Retina (tissue), 1 donor: ENCODE measurements around the gene SCUBE1.

Experiments used
- DNase-seq: peaks from one replicate; pipeline ENCODE4 v3.0.0-alpha.2; 2016

Gene SCUBE1

DNA sequence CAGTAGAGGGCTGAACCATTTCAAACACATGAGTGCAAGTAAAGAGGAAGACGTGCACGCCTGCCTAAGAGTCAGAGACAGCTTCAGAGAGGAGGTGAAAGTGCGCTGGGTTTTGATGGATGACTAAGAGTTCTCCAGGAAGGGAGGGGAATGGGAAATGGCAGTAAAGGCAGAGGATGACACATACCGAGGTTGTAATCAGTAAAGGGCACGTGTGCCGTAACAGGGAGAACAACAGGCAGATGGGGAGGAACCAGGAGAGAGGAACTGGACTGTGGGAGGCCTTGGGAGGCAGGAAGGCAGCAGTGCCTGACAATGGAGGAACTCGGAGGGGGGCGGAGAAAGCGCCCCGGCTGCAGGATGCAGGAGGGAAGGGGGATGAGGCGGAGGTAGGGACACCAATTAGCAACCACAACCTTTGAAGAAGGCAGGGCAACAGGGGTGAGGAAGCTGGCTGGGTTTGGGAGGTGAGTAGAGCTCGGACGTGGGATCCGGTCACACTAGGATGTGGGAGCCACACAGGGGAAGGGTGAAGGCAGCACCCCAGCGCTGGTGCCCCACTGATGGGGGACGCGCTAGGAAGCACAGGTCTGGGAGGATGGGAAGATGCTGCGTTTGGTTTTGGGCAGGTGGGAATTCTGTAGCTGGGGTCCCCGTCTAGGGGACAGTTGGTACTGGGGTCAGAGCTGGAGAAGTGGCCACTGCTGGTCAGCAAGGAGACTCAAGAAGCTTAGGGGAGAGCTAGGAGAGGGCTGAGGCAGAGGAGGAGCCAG, 67.4 kb downstream of the SCUBE1 start:
- no peak for DNase-seq

DNA sequence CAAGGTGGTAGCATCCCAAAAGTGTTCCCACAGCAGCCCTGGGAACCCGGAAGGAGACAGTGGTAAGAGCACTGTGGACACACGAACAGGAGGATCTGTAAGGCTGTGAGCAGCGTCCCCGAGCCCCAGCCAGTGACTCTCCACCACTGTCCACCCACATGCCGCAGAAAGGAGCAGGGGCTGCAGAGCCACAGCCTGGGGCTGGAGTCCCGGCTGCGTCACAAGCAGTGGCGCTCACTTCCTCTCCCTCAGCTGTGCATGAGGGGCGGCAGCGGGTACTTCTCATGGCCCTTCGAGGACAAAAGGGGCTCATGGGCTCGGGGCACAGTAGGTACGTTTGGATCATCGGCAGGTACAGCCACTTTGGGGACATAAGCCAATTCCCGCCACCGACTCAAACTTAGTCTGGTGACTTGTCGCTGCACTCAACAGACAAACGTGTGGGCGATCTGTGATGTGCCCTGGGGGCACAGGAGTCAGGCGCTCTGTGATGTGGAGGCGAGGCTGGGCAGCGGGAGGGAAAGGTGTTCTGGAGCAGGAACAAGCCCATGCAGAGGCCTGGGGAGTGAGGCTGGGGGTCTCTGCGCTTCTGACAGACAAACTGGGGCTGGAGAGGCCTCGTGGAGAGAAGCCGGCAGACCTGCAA, 68.5 kb downstream of the SCUBE1 start:
- DNase-seq: no peak

DNA sequence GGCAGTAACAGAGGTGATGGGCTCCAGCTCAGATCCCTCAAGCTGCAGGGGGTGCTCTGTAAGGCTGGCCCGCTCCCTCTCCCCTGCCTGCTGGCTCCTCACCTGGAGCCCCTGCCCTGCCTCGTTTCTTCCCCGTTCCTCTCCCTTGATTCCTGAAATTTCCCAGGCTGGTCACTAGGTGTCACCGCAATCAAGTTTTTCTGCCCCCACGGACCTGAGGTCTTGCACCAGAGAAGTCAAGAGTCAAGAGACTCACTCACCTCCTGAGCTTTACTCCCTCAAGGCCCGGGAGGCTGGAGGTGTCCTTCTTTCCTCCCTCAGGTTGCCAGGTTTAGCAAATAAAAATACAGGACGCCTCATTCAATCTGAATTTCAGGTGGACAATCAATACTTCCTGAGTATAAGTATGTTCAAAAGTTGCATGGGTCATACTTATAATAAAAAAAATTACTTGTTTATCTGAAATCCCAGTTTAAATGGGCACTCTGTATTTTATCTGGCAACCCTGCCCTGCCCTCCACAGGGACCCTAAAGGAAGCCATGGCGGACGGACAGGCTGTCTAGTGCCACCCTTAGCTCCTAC, 69.2 kb downstream of the SCUBE1 start:
- peak; percentile 69 for DNase-seq

DNA sequence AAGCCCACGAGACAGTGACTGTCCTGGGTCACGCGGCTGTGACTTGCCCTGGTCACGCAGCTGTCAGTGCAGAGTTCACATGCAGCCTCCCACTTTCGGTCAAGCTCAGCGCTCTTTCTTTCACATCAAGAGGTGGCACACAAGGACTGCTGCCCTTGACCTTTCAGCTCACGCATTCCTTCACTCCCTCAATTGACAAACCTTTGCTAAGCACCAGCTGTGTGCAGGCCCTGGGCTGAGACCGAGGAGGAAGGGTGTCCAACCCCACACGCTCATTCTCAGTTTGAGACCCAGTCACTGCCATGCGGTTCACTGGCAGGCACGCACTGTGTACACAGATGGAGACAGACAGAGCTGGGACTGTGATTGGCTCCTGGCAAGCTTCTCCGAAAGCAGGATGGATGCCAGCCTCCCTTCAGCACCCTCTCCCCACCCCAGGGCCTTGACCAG, 70.3 kb downstream of the SCUBE1 start:
- DNase-seq: no peak

DNA sequence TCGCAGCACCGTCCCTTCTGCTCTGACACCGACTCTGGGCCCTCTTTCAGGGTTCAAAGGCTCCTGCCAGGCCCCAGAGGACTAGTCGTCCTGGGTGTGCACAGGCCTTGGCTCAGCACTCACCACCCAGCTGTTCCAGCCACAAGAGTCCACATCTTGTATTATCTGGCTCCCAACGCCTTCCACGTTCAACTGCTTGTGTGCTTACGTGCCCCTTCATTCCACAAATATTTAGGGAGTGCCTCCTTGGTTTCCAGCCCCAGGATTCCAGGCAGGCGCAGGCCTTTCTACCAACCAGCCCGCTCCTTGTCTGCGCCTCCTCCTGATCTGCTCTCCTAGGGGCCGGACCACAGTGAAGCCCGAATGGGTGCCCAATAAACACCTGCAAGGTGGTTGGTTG, 70.9 kb downstream of the SCUBE1 start:
- DNase-seq: no peak

DNA sequence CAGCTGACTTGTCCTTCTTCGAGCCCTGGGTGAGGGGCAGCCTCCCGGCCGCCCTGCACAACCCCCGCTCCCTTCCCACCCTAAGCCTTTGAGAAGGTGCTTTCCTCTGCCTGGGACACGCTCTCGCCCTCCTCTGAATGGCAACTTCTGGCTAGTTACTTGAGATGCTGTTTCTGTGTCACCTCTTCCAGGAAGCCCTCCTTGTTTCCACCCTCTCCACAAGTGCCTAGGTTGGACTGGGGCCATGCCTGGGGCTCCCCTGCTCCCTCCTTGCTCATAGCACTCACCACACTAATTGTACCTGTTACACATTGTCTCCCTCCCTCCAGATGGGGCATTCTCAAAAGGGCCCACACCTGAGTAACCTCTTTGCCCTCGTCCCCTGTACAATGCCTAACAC, 72.2 kb downstream of the SCUBE1 start:
- no peak for DNase-seq

DNA sequence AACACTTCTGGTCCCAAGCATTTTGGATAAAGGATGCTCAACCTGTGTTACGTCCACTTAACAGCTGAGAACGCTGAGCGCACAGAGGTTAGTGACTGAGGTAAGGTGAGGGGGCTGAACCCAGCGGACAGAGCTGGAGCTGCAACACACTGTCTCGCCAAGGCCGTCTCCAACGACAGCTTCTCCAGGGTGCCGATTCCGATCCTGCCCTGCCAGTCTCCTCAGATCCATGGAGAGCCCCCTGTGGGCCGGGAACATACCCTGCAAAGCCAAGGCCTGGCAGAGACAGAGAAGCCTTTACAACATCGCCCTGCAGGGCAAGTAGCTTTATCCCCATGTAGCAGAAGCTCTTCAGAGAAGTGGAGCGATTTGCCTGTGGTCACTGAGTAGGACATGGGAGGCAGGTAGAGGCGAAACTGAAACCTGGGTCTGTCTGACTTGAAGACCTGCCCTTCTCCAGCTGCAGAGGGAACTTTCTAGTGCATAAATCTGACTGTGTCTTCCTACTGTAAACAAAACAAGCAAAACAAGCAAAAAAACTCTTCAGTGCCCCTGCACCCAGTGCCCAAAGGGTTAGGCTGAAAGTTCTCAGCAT, 72.8 kb downstream of the SCUBE1 start:
- no peak for DNase-seq

DNA sequence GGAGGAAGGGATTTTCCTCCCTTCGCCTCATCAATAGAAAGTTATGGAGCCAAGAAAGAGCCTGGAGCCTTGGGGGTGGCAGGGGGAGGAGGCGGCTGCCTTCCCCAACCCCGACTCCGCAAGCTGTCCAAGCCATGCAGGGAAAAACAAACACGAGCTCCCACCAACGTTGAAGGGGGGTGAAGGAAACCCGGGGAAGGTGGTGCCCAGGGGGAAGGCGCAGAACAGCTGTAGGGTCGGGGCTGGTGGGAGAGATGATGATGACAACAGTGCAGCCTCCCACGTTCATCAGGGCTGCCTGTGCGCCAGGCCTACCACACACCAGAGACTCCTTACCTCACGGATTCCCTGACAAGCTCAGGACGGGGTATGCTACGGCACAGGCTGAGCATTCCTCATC, 73.5 kb downstream of the SCUBE1 start:
- DNase-seq: no peak

DNA sequence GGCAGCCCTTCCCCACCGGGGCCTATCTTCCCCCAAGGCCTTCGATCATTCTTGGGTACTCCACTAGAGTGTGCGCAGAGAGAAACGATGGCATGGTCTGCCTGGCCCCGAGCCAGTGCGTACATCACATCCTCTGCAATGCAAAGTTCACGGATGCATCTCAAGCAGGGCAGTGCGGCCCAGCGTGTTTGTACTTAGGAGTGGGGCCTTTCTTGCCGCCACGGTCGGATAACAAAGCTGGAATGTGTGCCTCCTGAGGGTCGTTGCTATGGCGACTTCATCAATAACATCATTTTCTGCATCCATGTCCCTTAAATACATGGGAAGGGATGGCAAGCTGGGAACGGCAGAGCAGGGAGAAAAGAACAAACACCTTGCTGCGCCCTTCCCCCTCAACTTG, 73.9 kb downstream of the SCUBE1 start:
- peak; percentile 58 for DNase-seq

DNA sequence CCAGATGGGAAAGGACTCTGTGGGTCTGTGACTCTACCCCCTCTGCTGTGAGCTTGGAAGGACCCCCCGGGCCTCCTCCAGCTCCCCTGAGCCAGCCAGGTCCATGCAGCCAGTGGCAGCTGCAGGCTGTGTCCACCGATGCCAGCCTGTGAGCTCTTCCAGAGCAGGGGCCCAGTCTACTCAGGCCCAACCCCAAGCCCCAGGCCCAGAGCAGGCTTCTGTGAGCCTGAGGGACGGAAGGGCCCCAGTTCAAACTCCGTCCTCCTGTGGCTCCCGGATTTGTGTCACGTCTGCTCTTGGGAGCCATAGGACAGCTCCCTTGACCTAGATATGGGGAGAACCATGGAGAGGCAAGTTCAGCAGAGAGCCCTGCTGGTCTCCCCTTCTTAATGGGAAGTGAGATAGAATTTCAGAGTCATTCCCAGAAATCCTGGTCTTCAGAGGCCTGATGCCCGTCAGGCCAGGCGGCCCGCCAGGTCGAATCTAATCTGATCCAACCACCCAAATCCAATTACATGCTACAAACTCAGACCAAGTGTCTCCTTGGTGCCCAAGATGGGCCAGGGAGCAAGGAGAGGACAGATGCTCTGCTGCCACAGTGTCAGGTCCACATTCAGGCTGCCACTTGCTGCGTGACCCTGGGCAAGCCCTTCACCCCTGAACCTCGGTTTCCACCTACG, 75.1 kb downstream of the SCUBE1 start:
- no peak for DNase-seq

DNA sequence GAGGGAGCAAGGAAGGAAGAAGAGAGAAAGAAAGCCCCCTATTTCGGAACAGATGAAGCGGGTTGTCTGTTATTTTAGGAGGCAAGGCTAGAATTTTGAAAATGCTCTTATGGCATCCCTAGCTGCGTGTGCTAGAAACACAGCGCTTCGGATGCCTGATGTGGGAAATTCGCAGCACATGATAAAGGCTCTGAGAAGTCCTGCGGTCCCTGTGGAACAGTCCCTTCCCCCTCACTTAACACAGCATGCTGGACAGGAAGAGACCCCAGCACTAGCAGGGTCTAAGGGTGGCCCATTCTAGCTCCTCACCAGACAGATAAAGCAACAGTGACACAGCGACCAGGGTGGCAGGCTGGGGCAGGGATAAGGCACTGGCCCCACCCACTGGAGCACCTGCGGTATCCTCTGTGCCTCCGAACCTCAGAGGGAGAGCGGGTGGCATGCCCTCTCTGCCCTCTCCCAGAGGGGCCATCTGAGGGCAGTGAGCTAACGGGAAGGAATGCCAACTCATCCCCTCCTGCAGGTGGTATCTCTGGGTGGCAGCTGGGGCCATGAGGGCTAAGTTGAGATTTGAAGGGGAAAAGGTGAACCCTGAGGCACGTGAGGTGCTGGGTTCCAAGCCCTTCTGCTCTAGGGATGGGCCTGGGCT, 75.7 kb downstream of the SCUBE1 start:
- DNase-seq: no peak

DNA sequence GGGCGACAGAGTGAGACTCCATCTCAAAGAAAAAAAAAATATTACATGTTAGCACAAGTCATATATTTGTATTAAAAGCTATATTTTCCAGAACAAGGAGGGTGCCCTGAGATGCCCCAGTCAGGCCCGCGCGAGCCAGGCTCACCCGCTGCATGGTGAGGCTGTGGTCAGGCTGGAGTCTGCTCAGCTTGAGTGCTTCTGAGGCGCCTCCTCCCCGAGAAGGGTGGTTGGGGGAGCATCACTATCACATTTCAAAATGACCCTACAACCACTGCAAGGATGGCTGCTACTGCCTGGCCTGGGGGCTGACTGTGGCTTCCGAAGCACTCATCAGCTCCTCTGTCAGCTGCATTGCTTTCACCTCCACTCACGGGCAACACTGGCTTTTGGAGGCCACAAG, 77.1 kb downstream of the SCUBE1 start:
- DNase-seq: no peak

DNA sequence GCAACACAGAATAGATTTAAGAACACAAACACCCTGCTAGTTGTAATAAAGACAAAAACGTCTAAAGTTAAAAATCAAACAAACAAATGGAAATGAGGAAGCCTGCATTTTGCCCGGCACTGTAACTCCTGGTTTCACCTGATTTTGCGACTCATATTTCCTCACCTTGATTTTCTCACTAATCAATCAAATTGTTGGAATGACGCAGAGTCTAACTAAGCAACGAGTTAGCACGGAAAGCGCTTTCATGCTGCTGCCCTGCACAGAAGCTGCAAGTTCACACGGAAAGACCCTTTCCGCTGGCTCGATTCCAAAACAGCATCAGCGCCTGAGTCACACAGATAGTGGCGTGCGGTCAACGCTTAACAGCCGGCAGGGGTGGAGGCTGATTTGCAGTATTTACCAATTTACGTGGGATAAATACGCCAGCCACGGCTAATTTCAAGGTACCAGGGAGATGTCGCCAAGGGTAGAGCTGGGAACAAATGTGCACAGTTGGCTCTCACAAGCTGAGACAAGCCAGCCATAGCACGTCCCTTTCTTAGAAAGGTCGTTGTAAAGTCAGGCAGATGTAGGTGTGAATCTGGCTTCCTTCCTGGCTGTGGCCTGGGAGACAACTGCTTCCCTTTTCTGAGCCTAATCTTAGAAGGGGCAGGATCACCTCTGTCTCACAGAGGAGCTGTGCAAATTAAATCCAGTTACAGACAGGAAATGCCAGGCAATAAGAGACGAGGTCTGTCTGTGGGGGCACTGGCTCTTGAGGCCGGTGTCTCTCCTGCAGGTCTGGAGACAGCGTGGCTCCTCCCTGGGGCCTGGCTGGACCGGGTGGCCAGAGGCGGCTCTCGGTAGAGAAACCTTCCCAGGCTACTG, 79.3 kb downstream of the SCUBE1 start:
- DNase-seq: peak; percentile 68

DNA sequence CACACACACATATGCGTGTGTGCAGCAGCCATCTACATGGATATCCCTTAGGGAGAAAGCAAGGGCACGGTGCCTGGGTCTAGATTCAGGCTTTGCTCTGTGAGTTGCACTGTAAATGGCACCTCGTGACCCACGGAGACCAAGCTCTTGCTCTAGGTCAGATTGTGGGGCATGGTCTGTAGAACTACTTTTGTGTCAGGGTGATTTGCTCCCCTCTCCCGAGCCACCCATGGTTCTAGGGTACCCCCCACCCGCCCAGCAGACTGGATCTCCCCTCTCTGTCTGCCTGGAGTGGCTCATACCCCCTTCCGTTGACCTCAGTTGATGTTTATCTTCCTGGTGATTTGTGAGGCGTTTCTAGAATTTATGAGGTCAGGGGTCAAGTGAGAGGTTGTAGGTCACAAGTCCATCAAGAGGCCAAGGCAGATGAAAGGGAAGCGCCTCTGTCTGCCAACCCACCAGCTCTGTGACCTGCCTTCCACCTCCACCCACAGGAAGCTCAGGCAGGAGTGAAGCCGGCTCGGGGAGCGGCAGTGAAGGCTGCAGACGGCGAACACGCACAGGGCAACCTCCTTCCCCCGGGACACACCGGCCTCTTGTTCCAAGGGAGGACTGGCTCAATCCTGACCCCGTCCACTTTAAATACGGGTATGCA, 80.1 kb downstream of the SCUBE1 start:
- DNase-seq: no peak

DNA sequence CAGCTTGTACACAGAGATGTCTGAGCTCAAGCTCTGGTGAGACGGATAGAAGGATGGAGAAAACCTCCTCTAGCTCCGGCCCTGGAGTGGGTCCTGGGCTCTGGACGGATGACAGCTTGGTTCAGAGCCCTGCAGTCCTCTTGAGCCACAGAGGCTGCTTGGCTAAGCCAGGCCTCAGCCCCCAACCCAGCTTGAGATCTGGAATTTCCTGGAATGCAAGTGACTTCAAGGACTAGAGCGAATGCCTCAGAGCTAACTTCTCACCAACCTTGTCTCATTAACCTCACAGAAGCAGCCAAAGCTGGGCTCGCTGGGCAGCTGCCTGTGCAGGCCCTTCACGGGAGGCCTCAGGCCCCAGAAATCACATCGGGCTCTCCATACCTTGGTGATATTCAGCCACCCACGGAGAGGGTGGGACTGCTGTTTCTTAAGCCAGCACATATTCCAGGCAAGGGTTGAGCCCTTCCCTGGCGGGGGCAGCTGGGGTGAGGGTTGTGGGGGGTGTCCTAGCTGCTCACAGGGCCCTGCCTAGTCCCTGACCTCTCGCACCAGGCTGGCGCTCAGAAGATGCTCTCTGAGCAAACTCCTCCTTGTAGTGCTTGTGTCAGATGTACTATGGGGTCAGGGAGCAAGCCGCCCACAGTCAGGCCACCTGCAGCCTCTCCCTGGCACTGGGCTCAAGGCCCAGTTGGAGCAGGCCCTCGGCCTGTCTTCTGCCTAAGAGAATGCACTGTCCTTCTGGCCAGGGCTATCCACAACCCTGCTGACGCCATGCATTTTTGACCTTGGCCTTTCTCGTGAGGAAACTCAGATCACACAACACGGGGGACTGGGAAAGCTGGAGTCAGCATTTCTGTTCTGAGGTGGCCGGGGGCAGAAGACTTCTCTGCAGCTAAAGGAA, 82.6 kb downstream of the SCUBE1 start:
- no peak for DNase-seq

DNA sequence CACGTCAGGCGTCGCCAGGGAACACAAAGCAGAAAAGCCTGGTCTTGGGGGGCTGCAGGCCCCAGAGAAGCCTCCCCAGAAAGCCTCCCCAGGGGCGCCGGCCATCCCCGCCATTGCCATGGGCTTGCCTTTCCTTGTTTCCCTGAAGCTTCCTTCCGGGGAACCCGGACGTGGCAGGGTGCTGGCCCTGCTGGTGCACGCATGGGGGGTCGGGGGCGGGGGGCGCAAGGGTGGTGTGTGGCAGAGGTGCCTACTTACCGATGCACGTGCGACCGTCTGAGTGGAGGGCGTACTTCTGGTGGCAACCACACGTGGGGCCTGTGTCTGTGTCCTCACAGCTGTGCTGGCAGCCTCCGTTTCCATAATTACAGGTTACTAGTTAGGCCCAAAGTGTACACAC, 85.2 kb downstream of the SCUBE1 start:
- no peak for DNase-seq

DNA sequence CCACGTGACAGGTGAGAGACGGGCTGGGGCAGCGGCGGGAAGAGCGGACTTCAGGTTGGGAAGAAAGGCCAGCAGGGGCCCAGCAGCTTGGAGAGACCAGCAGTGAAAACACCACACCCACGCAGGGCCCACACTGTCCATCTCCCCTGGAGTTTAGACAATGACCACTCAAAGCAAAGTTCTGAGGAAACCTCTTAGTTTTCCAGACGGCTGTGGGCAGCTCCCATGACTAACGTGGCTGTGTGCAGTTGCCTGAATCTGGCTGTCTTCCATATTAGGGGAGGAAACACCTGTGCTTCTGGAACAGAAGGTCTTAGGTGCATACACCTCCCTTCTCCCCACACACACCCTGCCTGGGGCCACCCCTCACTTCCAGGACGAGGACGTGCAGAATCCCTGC, 85.6 kb downstream of the SCUBE1 start:
- no peak for DNase-seq

DNA sequence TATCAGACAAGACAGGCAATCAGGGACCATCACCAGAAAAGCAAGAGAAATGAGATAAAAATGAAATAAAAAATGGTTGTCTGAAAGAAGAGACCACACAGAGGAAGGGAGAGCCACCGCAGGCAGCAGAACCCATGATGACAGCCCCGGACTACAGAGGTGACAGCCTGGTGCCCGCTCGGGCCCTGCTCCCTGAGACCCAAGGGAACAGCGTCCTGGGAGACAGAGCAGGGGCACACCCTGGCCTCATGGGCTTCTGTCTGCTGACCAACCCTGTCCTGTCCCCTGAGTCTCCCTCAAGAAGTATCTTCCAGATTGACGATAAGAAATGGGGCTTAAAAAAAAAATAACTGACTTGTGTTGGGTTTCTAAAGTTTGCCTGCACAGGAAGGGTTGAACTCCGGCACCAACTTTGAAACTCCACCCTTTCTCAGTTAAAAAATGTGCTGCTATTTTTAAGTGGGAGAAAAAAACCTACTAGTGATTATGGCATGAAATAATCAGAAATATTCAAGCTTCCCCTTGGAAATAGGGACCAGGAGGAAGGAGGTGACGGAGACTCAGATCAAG, 86.1 kb downstream of the SCUBE1 start:
- no peak for DNase-seq

DNA sequence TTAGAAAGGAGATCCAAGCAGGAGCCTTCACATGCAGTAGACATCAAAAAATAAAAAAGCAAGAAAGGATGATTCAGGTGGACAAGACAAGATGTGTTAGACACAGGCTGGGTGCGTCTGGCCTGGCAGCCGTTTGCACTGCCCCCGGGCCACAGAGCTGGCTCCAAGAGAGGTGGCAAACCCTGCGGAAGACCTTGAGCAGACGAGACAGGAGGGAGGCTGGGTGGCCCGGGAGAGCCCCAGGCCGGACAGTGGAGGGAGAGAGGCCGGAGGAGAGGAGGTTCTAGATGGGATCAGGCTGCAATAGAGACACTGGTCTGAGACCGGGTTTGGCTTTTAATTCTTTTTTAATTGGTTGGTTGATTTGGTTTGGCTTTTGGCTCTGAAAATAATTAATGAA, 86.6 kb downstream of the SCUBE1 start:
- DNase-seq: no peak

DNA sequence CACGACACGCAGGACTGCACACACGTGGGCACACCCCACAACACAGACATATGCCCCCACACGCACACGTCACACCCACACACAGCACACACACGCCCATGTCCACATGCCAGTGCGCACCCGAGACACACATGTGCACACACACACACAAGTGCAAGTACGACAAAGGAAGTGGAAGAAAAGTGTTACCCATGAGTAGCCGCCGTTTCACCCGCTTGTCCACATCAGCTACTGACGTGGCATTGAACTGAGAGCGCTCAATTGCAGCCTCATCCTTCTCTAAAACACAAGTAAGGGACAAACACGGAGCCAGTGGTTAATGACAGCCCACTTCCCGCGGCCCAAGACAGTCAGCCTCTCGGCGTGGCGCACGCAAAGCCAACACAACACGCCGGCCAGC, 87.9 kb downstream of the SCUBE1 start:
- no peak for DNase-seq
